Naive thymus-derived CD8-positive, alpha-beta T cell (primary cell): ENCODE data around the gene TBL1XR1. TPM values are rescaled to one million over a fixed set of nuclear protein-coding genes. Genes with fewer than 3 reads are reported as not detected.

ENCODE experiments used
- ATAC-seq, 2 donors: fragments of 150-1000 bp; cut with Tn5 transposase in 1 of 2; sonication (Bioruptor Pico), chemical (Tn5 transposase) in 1 of 2; 1 replicate in 1 of 2; 2 replicates in 1 of 2; pipeline ENCODE4 v1.10.0; 2021; ENCODE audit warnings: mild to moderate bottlenecking in 2 of 2, moderate library complexity in 2 of 2
- POLR2A ChIA-PET: fragments of 350-600 bp; sonication (Branson Sonifier 250); formaldehyde crosslinking; loops from one replicate; lab custom pipeline; 2021; ENCODE audit warnings: antibody characterized with exemption; lab: Charles Lee
- DNase-seq, 10 donors: peaks; one replicate each; pipeline versions ENCODE4 v3.0.0 to v3.0.0-alpha.2; 2020 to 2022
- H3K27ac Mint-ChIP-seq, 10 donors: one replicate each; pipeline ENCODE4 v1.8.0; 2020 to 2022; ENCODE audit warnings: mild to moderate bottlenecking in 10 of 10, mixed read lengths in 10 of 10, moderate library complexity in 4 of 10, inconsistent platforms in 1 of 10
- H3K27me3 Mint-ChIP-seq, 5 donors: one replicate each; pipeline ENCODE4 v1.8.0; 2021 to 2022; ENCODE audit warnings: mixed read lengths in 5 of 5
- H3K36me3 Mint-ChIP-seq, 3 donors: one replicate each; pipeline ENCODE4 v1.8.0; 2020 to 2022; ENCODE audit warnings: mixed read lengths in 3 of 3, mild to moderate bottlenecking in 2 of 3, inconsistent platforms in 1 of 3
- H3K4me1 Mint-ChIP-seq, 4 donors: one replicate each; pipeline ENCODE4 v1.8.0; 2021 to 2022; ENCODE audit warnings: mixed read lengths in 4 of 4
- H3K4me3 Mint-ChIP-seq, 10 donors: one replicate each; pipeline ENCODE4 v1.8.0; 2020 to 2022; ENCODE audit warnings: mild to moderate bottlenecking in 10 of 10, mixed read lengths in 10 of 10, moderate library complexity in 6 of 10, inconsistent platforms in 1 of 10
- H3K9me3 Mint-ChIP-seq, 9 donors: one replicate each; pipeline ENCODE4 v1.8.0; 2020 to 2022; ENCODE audit warnings: mixed read lengths in 9 of 9, mild to moderate bottlenecking in 3 of 9, inconsistent platforms in 1 of 9, moderate library complexity in 1 of 9
- polyA plus RNA-seq, 3 donors: library from polyadenylated mRNA; unstranded; fragments of 300-500 nt; fragmentation: Illumina TruSeq; gene quantifications; one replicate each; pipeline ENCODE4 v1.2.3, GENCODE V29; 2021
- total RNA-seq, 8 experiments: library from RNA in 2 of 8; stranded (reverse) in 2 of 8; gene quantifications; one replicate each; pipeline ENCODE4 v1.2.3 and lab custom pipeline; 2021 to 2026

TBL1XR1 gene
- total and polyA plus RNA-seq, 5 experiments from 2014 or later: 23.4 to 160 (median 34.7) TPM

- Mint-ChIP-seq H3K4me1 (peaks cover 35 to 83% (median 78%) of the 10 kb centered on the region in 4 donors), H3K27ac (peak overlapping the region in 5 of 10 donors; percentile 11 to 83 (median 26)), H3K9me3 (no peaks in the 10 kb centered on the region), H3K27me3 (no peaks in the 10 kb centered on the region), H3K36me3 (peaks cover 0 to 18% (median 8%) of the 10 kb centered on the region in 3 donors), H3K4me3 (peak overlapping the region in 1 of 10 donors; percentile 15)
- POLR2A ChIA-PET: no interaction called here
- DNase-seq: no peak
- no peak for ATAC-seq
Measured at GRCh38 chr3:177135841-177136492, 61.3 kb downstream of the TBL1XR1 start.

- Mint-ChIP-seq H3K27ac (peak overlapping the region in 1 of 10 donors; percentile 19), H3K27me3 (no peaks in the 10 kb centered on the region), H3K4me1 (peaks cover 36 to 88% (median 84%) of the 10 kb centered on the region in 4 donors), H3K9me3 (no peaks in the 10 kb centered on the region), H3K4me3 (no peak overlapping the region), H3K36me3 (peaks cover 0 to 26% (median 8%) of the 10 kb centered on the region in 3 donors)
- no peak for ATAC-seq
- no peak for DNase-seq
- POLR2A ChIA-PET: no interaction called here
Measured at GRCh38 chr3:177134816-177135210, 62.5 kb downstream of the TBL1XR1 start.

DNA sequence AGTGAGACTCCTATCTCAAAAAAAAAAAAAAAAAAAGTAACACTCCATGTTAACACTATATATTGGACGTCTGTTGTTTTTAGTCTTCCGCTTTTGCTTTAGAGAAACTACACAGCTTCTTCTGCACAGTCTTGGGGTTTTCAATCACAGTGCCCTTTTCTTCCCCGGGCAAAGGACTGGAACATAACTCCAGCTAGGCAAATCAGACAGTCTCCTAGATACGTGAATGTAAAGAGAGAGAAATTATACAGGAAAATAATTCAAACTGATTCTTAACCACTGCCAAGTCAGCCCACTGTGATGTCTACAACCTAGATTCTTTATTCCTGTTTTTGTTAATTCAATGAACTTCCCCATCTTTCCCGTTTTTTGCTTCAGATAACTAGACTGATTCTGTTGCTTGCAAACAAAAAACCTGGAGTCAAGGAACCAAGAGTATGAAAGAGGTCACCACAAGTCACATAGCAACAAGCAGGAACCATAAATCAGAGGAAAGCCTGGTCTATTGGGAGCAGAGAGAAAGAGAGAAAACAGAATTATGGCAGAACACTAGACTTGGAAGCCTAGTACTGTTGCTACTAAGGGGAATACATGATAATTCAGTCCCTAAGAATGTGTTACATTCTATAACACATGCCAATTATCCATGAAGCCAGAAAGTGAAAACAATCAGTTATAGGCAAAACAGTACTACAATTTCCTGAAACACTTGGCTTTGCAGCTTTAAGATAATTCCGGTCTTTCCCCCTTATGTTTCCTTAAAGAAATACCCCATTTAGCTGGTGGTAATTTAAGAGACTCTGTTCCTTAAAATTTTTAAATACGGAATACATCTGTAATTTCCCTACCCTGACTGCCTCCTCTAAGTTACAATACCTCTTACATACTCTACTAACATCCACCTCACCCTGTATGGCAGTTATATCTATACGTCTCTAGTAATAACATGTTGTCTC, 63.1 kb downstream of the TBL1XR1 start:
- H3K9me3 Mint-ChIP-seq: no peaks in the 10 kb centered on the region
- ATAC-seq (no peak), DNase-seq (no peak)
- peak overlapping the region in 2 of 10 donors; percentile 16 to 49 for H3K4me3 Mint-ChIP-seq
- peaks cover 0 to 28% (median 8%) of the 10 kb centered on the region in 3 donors for H3K36me3 Mint-ChIP-seq
- peak overlapping the region in 2 of 10 donors; percentile 1 to 19 for H3K27ac Mint-ChIP-seq
- H3K27me3 Mint-ChIP-seq: no peaks in the 10 kb centered on the region
- POLR2A ChIA-PET: interaction anchor here (0.6 to 0.7 kb wide), 2 partner anchors 18 to 282 kb away, joined by 4 to 6 read pairs; no protein-coding TSS in a partner anchor
- peaks cover 36 to 88% (median 82%) of the 10 kb centered on the region in 4 donors for H3K4me1 Mint-ChIP-seq

- Mint-ChIP-seq H3K9me3 (no peaks in the 10 kb centered on the region), H3K27ac (peak overlapping the region in 7 of 10 donors; percentile 38 to 73 (median 51)), H3K27me3 (no peaks in the 10 kb centered on the region), H3K4me3 (peak overlapping the region in 4 of 10 donors; percentile 3 to 26 (median 8)), H3K36me3 (peaks cover 0 to 39% (median 8%) of the 10 kb centered on the region in 3 donors), H3K4me1 (peaks cover 33 to 86% (median 82%) of the 10 kb centered on the region in 4 donors)
- DNase-seq (no peak), ATAC-seq (no peak)
- POLR2A ChIA-PET: interaction anchor here (0.7 to 1.2 kb wide), 2 partner anchors 15 to 346 kb away, joined by 3 to 7 read pairs; no protein-coding TSS in a partner anchor
Measured at GRCh38 chr3:177131927-177132636, 65.2 kb downstream of the TBL1XR1 start.

GRCh38 chr3:177127008-177127407, 70.3 kb downstream of the TBL1XR1 start:
- Mint-ChIP-seq H3K27me3 (no peaks in the 10 kb centered on the region), H3K4me3 (no peak overlapping the region), H3K36me3 (peaks cover 0 to 23% (median 10%) of the 10 kb centered on the region in 3 donors), H3K27ac (peak overlapping the region in 4 of 10 donors; percentile 2 to 57 (median 24)), H3K4me1 (peaks cover 31 to 88% (median 87%) of the 10 kb centered on the region in 4 donors), H3K9me3 (peaks cover 0 to 2% (median 0%) of the 10 kb centered on the region in 9 donors)
- ATAC-seq (no peak), DNase-seq (no peak)
- POLR2A ChIA-PET: interaction anchor here (1.6 kb wide), 1 partner anchor 66 kb away, joined by 3 read pairs; no protein-coding TSS in a partner anchor

- Mint-ChIP-seq H3K4me3 (no peak overlapping the region), H3K4me1 (peaks cover 34 to 89% (median 84%) of the 10 kb centered on the region in 4 donors), H3K27ac (no peak overlapping the region), H3K27me3 (no peaks in the 10 kb centered on the region), H3K36me3 (peaks cover 0 to 23% (median 10%) of the 10 kb centered on the region in 3 donors), H3K9me3 (peaks cover 0 to 2% (median 0%) of the 10 kb centered on the region in 9 donors)
- DNase-seq (no peak), ATAC-seq (no peak)
- POLR2A ChIA-PET: interaction anchor here (0.6 to 1.6 kb wide), 2 partner anchors 43 to 67 kb away, joined by 3 read pairs; no protein-coding TSS in a partner anchor
Measured at GRCh38 chr3:177126015-177126773, 71.1 kb downstream of the TBL1XR1 start.

DNA sequence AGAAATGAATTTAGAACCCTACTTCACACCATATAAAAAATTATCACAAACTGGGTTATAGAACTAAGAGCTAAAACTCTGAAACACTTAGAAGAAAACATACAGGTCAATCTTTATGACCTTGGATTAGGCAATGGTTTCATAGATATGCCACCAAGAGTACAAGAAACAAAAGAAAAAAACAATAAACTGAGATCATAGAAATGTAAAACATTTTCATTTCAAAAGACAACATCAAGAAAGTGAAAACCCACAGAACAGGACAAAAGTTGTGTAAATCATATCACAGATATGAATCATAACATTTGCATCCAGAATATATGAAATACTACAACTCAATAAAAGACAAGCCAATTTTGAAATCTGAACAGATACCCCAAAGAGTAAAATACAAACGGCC, 72.4 kb downstream of the TBL1XR1 start:
- ATAC-seq (no peak), DNase-seq (no peak)
- peaks cover 0 to 13% (median 10%) of the 10 kb centered on the region in 3 donors for H3K36me3 Mint-ChIP-seq
- peak overlapping the region in 6 of 10 donors; percentile 2 to 58 (median 4) for H3K27ac Mint-ChIP-seq
- H3K4me3 Mint-ChIP-seq: peak overlapping the region in 4 of 10 donors; percentile 2 to 41 (median 22)
- H3K9me3 Mint-ChIP-seq: peaks cover 0 to 2% (median 0%) of the 10 kb centered on the region in 9 donors
- POLR2A ChIA-PET: no interaction called here
- no peaks in the 10 kb centered on the region for H3K27me3 Mint-ChIP-seq
- peaks cover 41 to 88% (median 83%) of the 10 kb centered on the region in 4 donors for H3K4me1 Mint-ChIP-seq

DNA sequence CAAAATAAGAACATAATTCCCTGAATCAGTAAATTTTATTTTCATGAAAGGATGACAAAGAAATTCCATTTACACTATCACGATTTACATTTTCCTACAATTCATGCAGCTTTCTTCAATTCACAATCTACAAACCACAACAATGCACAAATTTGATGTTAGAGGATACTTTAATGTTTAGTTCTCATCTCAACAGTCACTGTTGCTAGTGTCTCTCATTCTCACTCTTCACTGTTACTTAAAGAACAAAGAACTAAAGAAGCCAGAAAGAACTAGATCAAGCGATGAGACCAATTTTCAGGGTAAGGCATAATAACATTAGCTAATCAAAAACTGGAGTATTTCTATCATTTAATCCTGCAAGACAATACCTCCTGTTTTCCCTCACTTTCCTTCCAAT, 73.5 kb downstream of the TBL1XR1 start:
- Mint-ChIP-seq H3K27me3 (no peaks in the 10 kb centered on the region), H3K9me3 (peaks cover 0 to 2% (median 0%) of the 10 kb centered on the region in 9 donors), H3K27ac (peak overlapping the region in 7 of 10 donors; percentile 4 to 75 (median 27)), H3K4me3 (peak overlapping the region in 9 of 10 donors; percentile 4 to 41 (median 11)), H3K36me3 (peaks cover 0 to 10% (median 8%) of the 10 kb centered on the region in 3 donors), H3K4me1 (peaks cover 46 to 87% (median 84%) of the 10 kb centered on the region in 4 donors)
- DNase-seq: no peak
- ATAC-seq: peak; percentile 47 to 65
- POLR2A ChIA-PET: no interaction called here

DNA sequence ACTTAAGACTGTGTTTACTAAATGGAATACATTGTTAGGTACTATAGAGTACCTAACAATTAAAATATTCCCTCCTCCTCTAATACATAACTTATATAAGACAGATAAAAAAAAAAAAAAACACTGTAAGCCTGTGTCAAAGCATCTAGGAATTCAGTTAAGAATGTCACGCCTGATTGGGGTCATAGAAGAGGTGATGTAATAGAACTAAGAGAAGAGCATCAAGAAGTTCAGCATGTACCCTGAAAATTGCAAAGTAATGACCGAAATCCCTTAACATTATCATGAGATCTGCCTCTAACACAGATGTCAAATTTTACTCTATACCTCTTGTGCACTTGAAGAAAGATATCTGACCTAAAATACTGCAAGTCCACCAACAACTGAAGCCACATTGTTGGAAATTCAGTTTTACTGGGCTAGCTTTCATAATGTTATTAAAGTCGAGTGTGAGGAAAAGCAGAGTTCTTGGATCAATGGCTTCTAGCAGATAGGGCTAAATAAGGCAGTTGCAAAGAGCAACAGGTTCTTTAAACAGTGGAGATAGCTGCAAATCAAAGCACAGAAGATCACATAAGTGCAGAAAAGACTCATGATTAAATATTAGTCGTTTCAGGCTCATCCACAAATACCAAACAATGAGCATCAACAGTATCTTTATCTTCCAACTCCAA, 75.0 kb downstream of the TBL1XR1 start:
- Mint-ChIP-seq H3K9me3 (peaks cover 0 to 2% (median 0%) of the 10 kb centered on the region in 9 donors), H3K36me3 (peaks cover 0 to 10% (median 0%) of the 10 kb centered on the region in 3 donors), H3K4me3 (peak overlapping the region in 2 of 10 donors; percentile 9 to 41), H3K4me1 (peaks cover 44 to 90% (median 83%) of the 10 kb centered on the region in 4 donors), H3K27me3 (no peaks in the 10 kb centered on the region), H3K27ac (peak overlapping the region in 2 of 10 donors; percentile 25 to 75)
- POLR2A ChIA-PET: no interaction called here
- ATAC-seq (no peak), DNase-seq (no peak)

DNA sequence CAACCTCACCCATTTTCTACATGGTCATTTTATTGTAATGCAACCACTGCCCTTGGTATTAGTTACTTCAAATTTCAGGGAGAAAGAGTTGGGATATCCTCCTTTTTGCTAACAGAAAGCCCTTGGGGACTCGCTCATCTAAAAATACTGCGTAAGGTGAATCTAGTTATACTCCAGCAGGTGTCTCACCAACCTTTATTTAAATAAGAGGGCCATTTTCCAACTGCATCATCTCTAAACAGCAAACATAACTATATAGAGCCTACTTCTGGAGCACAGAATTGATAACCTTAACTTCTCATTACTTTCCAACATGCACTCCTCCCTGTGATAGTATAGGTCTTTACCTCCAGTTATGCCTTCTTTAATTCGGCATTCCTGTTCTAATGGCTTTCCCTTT, 77.5 kb downstream of the TBL1XR1 start:
- POLR2A ChIA-PET: interaction anchor here (1.3 kb wide), 1 partner anchor 76 kb away, joined by 5 read pairs; no protein-coding TSS in a partner anchor
- ATAC-seq (peak in 1 of 2 donors; percentile 39), DNase-seq (peak in 2 of 10 donors; percentile 6 to 31)
- Mint-ChIP-seq H3K9me3 (peaks cover 0 to 17% (median 0%) of the 10 kb centered on the region in 9 donors), H3K27ac (peak overlapping the region in 6 of 10 donors; percentile 9 to 62 (median 16)), H3K4me1 (peaks cover 49 to 88% (median 83%) of the 10 kb centered on the region in 4 donors), H3K27me3 (no peaks in the 10 kb centered on the region), H3K36me3 (peaks cover 0 to 13% (median 0%) of the 10 kb centered on the region in 3 donors), H3K4me3 (no peak overlapping the region)
